ENCODE results near the gene LRP6.
"Not testable (repeated sequence)": the region's sequence is repeated elsewhere in the genome, so short reads cannot be mapped to it uniquely, and the experiment has no call there.

LRP6 gene

GRCh38 chr12:12121061-12121460 is 145.8 kb downstream of the LRP6 start:
- DNase-seq (ENCODE audit: low read depth in 2 of 2): no peak

- DNase-seq (ENCODE audit: low read depth in 2 of 2): no peak
Observed at GRCh38 chr12:12116677-12117076, 150.2 kb downstream of the LRP6 start.

GRCh38 chr12:12115514-12115913 is 151.3 kb downstream of the LRP6 start:
- DNase-seq (ENCODE audit: low read depth in 2 of 2): no peak

GRCh38 chr12:12110923-12111555 is 155.8 kb downstream of the LRP6 start:
- not testable (repeated sequence) for DNase-seq (ENCODE audit: low read depth in 2 of 2)

- no peak for DNase-seq (ENCODE audit: low read depth in 2 of 2)
Observed at GRCh38 chr12:12108441-12109058, 158.3 kb downstream of the LRP6 start.

- DNase-seq (ENCODE audit: low read depth in 2 of 2): no peak
Observed at GRCh38 chr12:12107678-12108077, 159.2 kb downstream of the LRP6 start.

- no peak for DNase-seq (ENCODE audit: low read depth in 2 of 2)
Observed at GRCh38 chr12:12099102-12099501, 167.7 kb downstream of the LRP6 start.

GRCh38 chr12:12098691-12099015 is 168.2 kb downstream of the LRP6 start:
- no peak for DNase-seq (ENCODE audit: low read depth in 2 of 2)

GRCh38 chr12:12097891-12098690 is 168.8 kb downstream of the LRP6 start:
- no peak for DNase-seq (ENCODE audit: low read depth in 2 of 2)

GRCh38 chr12:12095021-12095420 is 171.8 kb downstream of the LRP6 start:
- DNase-seq (ENCODE audit: low read depth in 2 of 2): no peak

GRCh38 chr12:12094481-12094880 is 172.4 kb downstream of the LRP6 start:
- DNase-seq (ENCODE audit: low read depth in 2 of 2): no peak

- DNase-seq (ENCODE audit: low read depth in 2 of 2): no peak
Observed at GRCh38 chr12:12091977-12092663, 174.7 kb downstream of the LRP6 start.

GRCh38 chr12:12091071-12091470 is 175.8 kb downstream of the LRP6 start:
- no peak for DNase-seq (ENCODE audit: low read depth in 2 of 2)

GRCh38 chr12:12088761-12089160 is 178.1 kb downstream of the LRP6 start:
- no peak for DNase-seq (ENCODE audit: low read depth in 2 of 2)

GRCh38 chr12:12088147-12088546 is 178.7 kb downstream of the LRP6 start:
- DNase-seq (ENCODE audit: low read depth in 2 of 2): no peak

GRCh38 chr12:12087693-12088034 is 179.2 kb downstream of the LRP6 start:
- DNase-seq (ENCODE audit: low read depth in 2 of 2): no peak

- DNase-seq (ENCODE audit: low read depth in 2 of 2): no peak
Observed at GRCh38 chr12:12086973-12087692, 179.7 kb downstream of the LRP6 start.

- DNase-seq (ENCODE audit: low read depth in 2 of 2): no peak
Observed at GRCh38 chr12:12086362-12086761, 180.5 kb downstream of the LRP6 start.

- no peak for DNase-seq (ENCODE audit: low read depth in 2 of 2)
Observed at GRCh38 chr12:12083688-12084087, 183.2 kb downstream of the LRP6 start.

GRCh38 chr12:12081836-12082497 is 184.9 kb downstream of the LRP6 start:
- DNase-seq (ENCODE audit: low read depth in 2 of 2): no peak

- no peak for DNase-seq (ENCODE audit: low read depth in 2 of 2)
Observed at GRCh38 chr12:12079291-12079690, 187.6 kb downstream of the LRP6 start.
